ENCODE measurements around the gene NR6A1. TPM values are rescaled to one million over a fixed set of nuclear protein-coding genes. Genes with fewer than 3 reads are reported as not detected.
A peak's percentile ranks its signal among the peaks of the same experiment; 100 is the strongest.

The NR6A1 gene
- total and polyA plus RNA-seq, 2 of the 13 experiments (the other 11 are each of a cell fraction or from before 2014, with no cell fraction given), result 28.1 to 31.5 TPM

DNA sequence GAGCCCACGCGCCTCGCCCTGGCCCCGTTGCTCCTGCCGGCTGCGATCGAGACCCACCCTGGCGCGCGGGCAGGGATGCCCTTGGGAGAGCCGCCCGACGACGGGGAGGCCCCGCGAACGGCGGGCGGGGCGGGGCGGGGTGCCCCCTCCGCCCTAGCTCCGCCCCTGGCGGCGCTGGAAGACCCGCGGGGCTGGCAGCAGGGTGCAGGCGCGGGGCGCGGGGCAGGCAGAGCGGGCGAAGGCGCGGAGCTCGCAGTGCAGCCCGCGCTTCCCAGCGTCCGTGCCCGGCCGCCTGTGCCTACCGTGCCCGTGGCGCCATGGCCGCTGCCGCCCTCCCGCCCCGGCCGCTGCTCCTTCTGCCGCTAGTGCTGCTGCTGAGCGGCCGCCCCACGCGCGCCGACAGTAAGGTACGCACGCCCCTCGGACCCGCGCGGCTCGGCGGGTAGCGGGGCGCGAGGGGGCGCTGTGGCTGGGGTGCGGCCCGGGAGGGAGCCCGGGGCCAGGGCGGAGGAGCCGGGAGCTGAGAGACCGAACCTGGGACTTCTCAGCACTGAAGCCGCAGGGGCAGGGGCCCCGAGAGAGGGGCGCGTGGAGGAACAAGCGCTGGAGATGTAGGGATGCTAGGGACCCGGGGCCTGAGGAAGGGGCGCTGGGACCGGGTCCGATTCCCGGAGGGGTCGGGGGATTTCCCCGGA, 6.0 kb upstream of the NR6A1 start, which contains the start of gene OLFML2A (continued):
- TF ChIP-seq, protein P1, sequence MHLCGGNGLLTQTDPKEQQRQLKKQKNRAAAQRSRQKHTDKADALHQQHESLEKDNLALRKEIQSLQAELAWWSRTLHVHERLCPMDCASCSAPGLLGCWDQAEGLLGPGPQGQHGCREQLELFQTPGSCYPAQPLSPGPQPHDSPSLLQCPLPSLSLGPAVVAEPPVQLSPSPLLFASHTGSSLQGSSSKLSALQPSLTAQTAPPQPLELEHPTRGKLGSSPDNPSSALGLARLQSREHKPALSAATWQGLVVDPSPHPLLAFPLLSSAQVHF (CRISPR knock-in tag; IDR thresholded peaks at IDR 0.05), result 0 out of 2 replicates have a peak, but pooled peaks have one; percentile 30

DNA sequence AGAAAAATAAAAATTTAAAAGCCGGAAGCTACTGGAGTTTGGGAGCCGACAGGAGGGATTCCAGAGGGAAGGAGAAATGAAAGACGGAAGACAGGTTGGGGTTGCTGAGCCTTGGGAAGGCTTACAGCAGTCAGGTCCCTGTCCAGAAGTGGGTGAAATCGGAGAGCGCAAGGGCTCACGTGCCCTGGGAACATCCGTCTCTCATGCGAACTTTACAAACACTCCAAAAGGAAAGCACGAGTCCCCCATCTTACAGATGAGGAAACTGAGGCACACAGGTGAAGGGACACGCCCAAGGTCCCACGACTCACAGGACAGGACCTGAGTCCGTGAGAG, 5.5 kb upstream of the NR6A1 start:
- ChIA-PET POLR2A (interaction anchor here (1.4 to 2.0 kb wide), 2 partner anchors 76 to 79 kb away, joined by 5 to 6 read pairs; partner anchors contain the start of gene WDR38), CTCF (ENCODE audit: low intra/inter-chr PET ratio, low total read pairs) (interaction anchor here (4.0 kb wide), 1 partner anchor 76 kb away, joined by 18 read pairs; the partner anchor contains the start of gene WDR38)
- Histone ChIP-seq H3K79me2 (ENCODE audit: insufficient read depth, low read length) (no peaks in the 10 kb centered on the region), H3K27me3 (ENCODE audit: control insufficient read depth in 1 of 2, insufficient read depth in 2 of 2, low read length in 2 of 2) (peaks cover 2 to 22% of the 10 kb centered on the region in 2 experiments; a peak in 4 of 5 replicates), H3K9ac (ENCODE audit: insufficient read depth, low read depth, low read length) (no peak overlapping the region), H3K4me1 (ENCODE audit: insufficient read depth, low read length) (peaks cover 61% of the 10 kb centered on the region), H3K27ac (ENCODE audit: extremely low read length, insufficient read depth, low read length) (no peak overlapping the region), H2AFZ (ENCODE audit: low read length) (no peak overlapping the region), H3K4me2 (ENCODE audit: low read depth, low read length) (peak overlapping the region; percentile 93), H3K4me3 (replicated peaks in 1 of 3; ENCODE audit: insufficient read depth in 1 of 3, low read depth in 2 of 3, low read length in 3 of 3) (peak overlapping the region; percentile 47 to 72 (median 50)), H4K20me1 (ENCODE audit: insufficient read depth, low read length) (no peaks in the 10 kb centered on the region), H3K36me3 (replicated peaks in 1 of 2; ENCODE audit: control insufficient read depth in 1 of 2, insufficient read depth in 2 of 2, low read length in 2 of 2) (no peaks in the 10 kb centered on the region), H3K9me3 (ENCODE audit: low read length) (no peaks in the 10 kb centered on the region)
- in situ Hi-C loops (cut with HindIII; ENCODE audit: extremely low pct_ligation_motif_present, low pct_unique_long_range_greater_than_20kb) (loop anchor here (10.0 kb wide), 1 partner anchor 598 kb away; no protein-coding TSS in a partner anchor), intact Hi-C loops (cut with micrococcal nuclease; ENCODE audit: unreplicated experiment) (loop anchor here (5.0 to 10.0 kb wide), 3 partner anchors 41 to 598 kb away; partner anchors contain the start of gene SCAI)
- WGBS (ENCODE audit: low lambda C conversion rate), result 16% methylated on average over 7 of the region's 12 CpGs
- FAIRE-seq, result no peak
- TF ChIP-seq ZNF773 (CRISPR knock-in tag; IDR thresholded peaks at IDR 0.05; ENCODE audit: borderline replicate concordance) (no peak), ADNP (CRISPR knock-in tag; IDR thresholded peaks at IDR 0.05) (no peak), BHLHE40 (IDR thresholded peaks at IDR 0.05; ENCODE audit: low read length) (peak; percentile 45; the same call in 1 of the 2 replicates), EZH2 (conservative IDR thresholded peaks at IDR 0.05; ENCODE audit: low read depth, low read length) (0 out of 2 replicates have a peak, but pooled peaks have one; percentile 29), ZNF446 (CRISPR knock-in tag; IDR thresholded peaks at IDR 0.05) (no peak), KMT2A (CRISPR knock-in tag; IDR thresholded peaks at IDR 0.05) (no peak), ZNF629 (CRISPR knock-in tag; conservative IDR thresholded peaks at IDR 0.05) (peak; percentile 61; the same call in 1 of the 2 replicates), ZNF552 (CRISPR knock-in tag; IDR thresholded peaks at IDR 0.05; ENCODE audit: borderline replicate concordance) (no peak)
- ATAC-seq, result no peak
- DNase-seq (ENCODE audit: low spot score), result no peak
- BruUV-seq (replicated peaks), result no TSS peak
